Measurements from ENCODE around the gene UMODL1. TPM values are rescaled to one million over a fixed set of nuclear protein-coding genes. Genes with fewer than 3 reads are reported as not detected.

Gene UMODL1
- total RNA-seq, 1 experiment from 2014 or later, result not detected

DNA sequence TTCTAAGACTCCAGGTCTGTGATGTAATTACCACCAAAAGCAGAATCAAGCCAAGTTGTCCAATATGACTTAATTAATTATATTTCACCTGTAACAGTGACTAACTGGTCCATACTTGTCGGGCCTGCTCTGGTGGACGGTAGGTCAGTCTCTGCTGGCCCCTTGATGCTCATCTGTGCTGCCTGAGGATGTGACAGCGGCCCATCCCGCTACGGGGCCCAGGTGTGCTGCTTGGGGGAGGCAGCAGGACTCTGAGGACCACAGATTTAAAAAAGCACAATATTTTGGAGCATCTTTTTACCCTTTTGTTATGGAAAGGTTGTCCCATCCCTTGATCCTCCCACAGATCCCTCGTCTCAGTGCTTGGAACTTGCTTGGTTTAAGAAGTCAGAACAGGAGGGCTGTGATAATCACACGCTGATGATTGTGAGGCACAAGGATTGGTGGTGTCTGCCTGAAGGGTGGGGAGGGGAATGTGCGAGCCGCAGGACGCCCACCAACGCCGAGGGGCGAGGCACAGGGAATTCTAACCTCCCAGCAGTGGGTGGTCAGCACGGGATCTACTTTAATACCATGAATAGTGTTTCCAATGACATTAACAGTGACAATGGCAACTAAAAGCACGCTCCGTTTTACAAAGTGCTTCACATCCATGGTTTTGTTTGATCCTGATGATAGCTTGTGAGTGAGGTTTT is 27.8 kb upstream of the UMODL1 start:
- CTCF ChIA-PET, result no interaction called here
- intact Hi-C loops (cut with micrococcal nuclease; ENCODE audit: unreplicated experiment), result no loop called here
- H3K4me3 Mint-ChIP-seq (ENCODE audit: low read depth, unreplicated experiment), result no peak overlapping the region
- peaks cover 5% of the 10 kb centered on the region for H3K36me3 Mint-ChIP-seq (ENCODE audit: insufficient read depth, unreplicated experiment)
- H3K27ac Mint-ChIP-seq (ENCODE audit: unreplicated experiment), result no peak overlapping the region
- peaks cover 11% of the 10 kb centered on the region for H3K4me1 Mint-ChIP-seq (ENCODE audit: low read depth, unreplicated experiment)
- BruUV-seq (replicated peaks), result no TSS peak
- DNase-seq, result no peak
- peaks cover 8% of the 10 kb centered on the region for H3K27me3 Mint-ChIP-seq (ENCODE audit: unreplicated experiment)
- H3K9me3 Mint-ChIP-seq (ENCODE audit: low read depth, unreplicated experiment), result no peaks in the 10 kb centered on the region
- TF ChIP-seq CTCF (IDR thresholded peaks at IDR 0.05; ENCODE audit: unreplicated experiment), result no peak

DNA sequence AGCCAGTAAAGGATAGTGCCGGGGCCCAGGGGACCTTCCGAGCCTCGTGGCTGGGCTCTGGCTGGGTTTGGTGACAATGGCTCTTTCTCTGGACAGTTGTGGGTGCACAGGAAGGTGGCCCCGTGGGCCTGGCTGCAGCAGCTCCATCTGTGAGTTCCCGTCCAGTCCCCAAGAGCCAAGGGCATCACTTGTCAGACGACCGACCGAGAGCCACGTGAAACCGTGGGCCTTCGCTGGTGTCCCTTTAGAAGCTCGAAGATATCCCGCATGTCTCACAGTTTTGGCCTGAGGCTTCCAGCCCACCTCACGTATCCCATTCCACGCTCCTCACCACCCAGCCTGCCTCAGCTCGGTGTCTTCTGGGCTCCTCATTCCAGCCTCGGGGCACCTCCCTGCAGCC is 27.2 kb upstream of the UMODL1 start:
- intact Hi-C loops (cut with micrococcal nuclease; ENCODE audit: unreplicated experiment), result no loop called here
- TF ChIP-seq CTCF (IDR thresholded peaks at IDR 0.05; ENCODE audit: unreplicated experiment), result no peak
- Mint-ChIP-seq H3K36me3 (ENCODE audit: insufficient read depth, unreplicated experiment) (peaks cover under 1% of the 10 kb centered on the region), H3K4me1 (ENCODE audit: low read depth, unreplicated experiment) (peaks cover 11% of the 10 kb centered on the region), H3K27ac (ENCODE audit: unreplicated experiment) (no peak overlapping the region), H3K4me3 (ENCODE audit: low read depth, unreplicated experiment) (no peak overlapping the region), H3K27me3 (ENCODE audit: unreplicated experiment) (peaks cover 2% of the 10 kb centered on the region), H3K9me3 (ENCODE audit: low read depth, unreplicated experiment) (no peaks in the 10 kb centered on the region)
- no peak for DNase-seq
- BruUV-seq (replicated peaks), result no TSS peak
- CTCF ChIA-PET, result no interaction called here

- Mint-ChIP-seq H3K9me3 (ENCODE audit: low read depth, unreplicated experiment) (no peaks in the 10 kb centered on the region), H3K36me3 (ENCODE audit: insufficient read depth, unreplicated experiment) (no peaks in the 10 kb centered on the region), H3K27ac (ENCODE audit: unreplicated experiment) (no peak overlapping the region), H3K4me1 (ENCODE audit: low read depth, unreplicated experiment) (peaks cover 11% of the 10 kb centered on the region), H3K27me3 (ENCODE audit: unreplicated experiment) (no peaks in the 10 kb centered on the region), H3K4me3 (ENCODE audit: low read depth, unreplicated experiment) (no peak overlapping the region)
- DNase-seq, result no peak
- no peak for TF ChIP-seq CTCF (IDR thresholded peaks at IDR 0.05; ENCODE audit: unreplicated experiment)
- intact Hi-C loops (cut with micrococcal nuclease; ENCODE audit: unreplicated experiment), result no loop called here
- BruUV-seq (replicated peaks), result no TSS peak
- CTCF ChIA-PET, result interaction anchor here (0.7 kb wide), 2 partner anchors 420 to 563 kb away, joined by 5 to 6 read pairs; no protein-coding TSS in a partner anchor
These were observed 26.1 kb upstream of the UMODL1 start for GRCh38 chr21:42044871-42045495.

DNA sequence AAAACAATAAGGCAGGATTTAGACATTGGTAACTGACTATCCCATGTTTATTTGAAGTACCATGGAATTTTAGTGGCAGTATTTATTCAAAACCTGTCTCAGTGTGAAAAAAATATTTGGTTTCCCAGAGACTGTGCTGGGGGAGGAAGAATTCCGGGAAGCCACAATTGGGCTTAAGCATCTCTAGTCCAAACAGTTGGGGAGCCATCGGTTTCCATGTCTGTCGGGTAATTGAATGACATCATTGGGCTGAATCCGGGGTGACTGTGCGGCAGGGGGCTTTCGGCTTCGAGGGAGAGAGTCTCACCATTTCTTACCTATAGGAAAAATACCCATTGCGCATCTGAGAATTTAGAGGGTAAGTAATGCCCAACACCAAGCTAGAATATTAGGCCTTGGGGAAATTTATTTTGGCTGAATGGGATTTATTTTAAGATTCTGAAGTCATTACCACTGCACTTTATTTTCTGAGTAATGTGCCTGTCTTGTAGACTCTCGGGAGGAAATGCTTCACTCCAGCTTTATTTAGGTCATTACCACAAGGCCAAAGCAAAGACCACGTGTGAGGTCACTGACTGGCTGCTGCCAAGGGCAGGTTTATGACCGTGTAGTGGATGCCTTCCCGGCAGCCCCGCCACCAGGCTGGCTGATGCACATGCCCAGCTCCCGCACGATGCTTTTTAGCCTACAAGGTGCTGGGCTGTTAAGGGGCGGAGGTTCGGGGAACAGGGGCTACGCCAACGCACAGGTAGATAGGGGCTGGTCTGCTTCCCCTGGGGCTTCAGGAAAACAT is 23.1 kb upstream of the UMODL1 start:
- TF ChIP-seq CTCF (IDR thresholded peaks at IDR 0.05; ENCODE audit: unreplicated experiment), result no peak
- Mint-ChIP-seq H3K36me3 (ENCODE audit: insufficient read depth, unreplicated experiment) (no peaks in the 10 kb centered on the region), H3K9me3 (ENCODE audit: low read depth, unreplicated experiment) (no peaks in the 10 kb centered on the region), H3K4me3 (ENCODE audit: low read depth, unreplicated experiment) (no peak overlapping the region), H3K27me3 (ENCODE audit: unreplicated experiment) (peaks cover 13% of the 10 kb centered on the region), H3K4me1 (ENCODE audit: low read depth, unreplicated experiment) (no peaks in the 10 kb centered on the region), H3K27ac (ENCODE audit: unreplicated experiment) (no peak overlapping the region)
- intact Hi-C loops (cut with micrococcal nuclease; ENCODE audit: unreplicated experiment), result no loop called here
- DNase-seq, result no peak
- CTCF ChIA-PET, result no interaction called here
- BruUV-seq (replicated peaks), result no TSS peak
